ENCODE results near the gene PRKCSH. TPM values are rescaled to one million over a fixed set of nuclear protein-coding genes. Genes with fewer than 3 reads are reported as not detected.

Gene PRKCSH
- total RNA-seq, 1 experiment from 2014 or later, result 399 TPM

DNA sequence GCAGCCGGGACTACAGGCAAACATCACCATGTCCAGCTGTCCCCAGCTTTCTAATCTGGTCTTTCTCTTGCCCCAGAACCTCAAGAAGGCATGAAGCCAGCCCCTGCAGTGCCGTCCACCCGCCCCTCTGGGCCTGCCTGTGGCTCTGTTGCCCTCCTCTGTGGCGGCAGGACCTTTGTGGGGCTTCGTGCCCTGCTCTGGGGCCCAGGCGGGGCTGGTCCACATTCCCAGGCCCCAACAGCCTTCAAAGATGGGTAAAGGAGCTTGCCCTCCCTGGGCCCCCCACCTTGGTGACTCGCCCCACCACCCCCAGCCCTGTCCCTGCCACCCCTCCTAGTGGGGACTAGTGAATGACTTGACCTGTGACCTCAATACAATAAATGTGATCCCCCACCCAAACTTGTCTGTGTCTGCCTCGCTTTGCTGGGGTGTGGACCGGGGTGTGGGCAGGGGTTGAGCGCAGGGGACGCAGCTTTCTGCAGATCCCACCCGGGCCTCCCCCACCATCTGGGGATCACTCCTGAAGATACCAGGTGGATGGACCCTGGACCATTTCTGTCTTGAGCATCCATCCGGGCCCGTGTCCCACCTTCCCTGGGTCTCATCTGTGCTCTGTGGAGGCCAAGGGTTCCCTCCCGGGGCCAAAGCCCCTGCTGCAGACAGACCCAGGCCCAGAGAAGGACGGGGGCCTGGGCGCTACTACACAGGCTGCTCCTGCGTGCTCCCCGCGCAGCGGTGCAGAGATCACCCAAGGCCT, 15.3 kb downstream of the PRKCSH start:
- ATAC-seq (no peak), DNase-seq (ENCODE audit: low read depth, low spot score) (no peak)
- Histone ChIP-seq H3K27me3 (ENCODE audit: control insufficient read depth, insufficient read depth, low read length) (no peaks in the 10 kb centered on the region), H3K4me3 (ENCODE audit: low read depth in 2 of 2, low read length in 2 of 2) (no peak overlapping the region), H3K4me1 (ENCODE audit: control insufficient read depth, insufficient read depth, low read length) (no peaks in the 10 kb centered on the region), H3K9me3 (ENCODE audit: control insufficient read depth, insufficient read depth, low read depth, low read length) (no peaks in the 10 kb centered on the region), H3K27ac (ENCODE audit: low read length) (no peak overlapping the region), H3K36me3 (ENCODE audit: control insufficient read depth, insufficient read depth, low read length) (no peaks in the 10 kb centered on the region; the same call in 1 of the 2 replicates)
- TF ChIP-seq POLR2AphosphoS5 (IDR thresholded peaks at IDR 0.05; ENCODE audit: low read depth, low read length), result no peak
- no peak for TF ChIP-seq TCF7L2 (IDR thresholded peaks at IDR 0.05; ENCODE audit: low read depth, low read length)
- in situ Hi-C loops (cut with HindIII; ENCODE audit: low pct_unique_long_range_greater_than_20kb, low sequenced_read_pairs) (no loop called here), intact Hi-C loops (cut with micrococcal nuclease; ENCODE audit: unreplicated experiment) (no loop called here)
- ChIA-PET POLR2A (no interaction called here), CTCF (interaction anchor here (0.6 to 1.1 kb wide), 2 partner anchors 70 to 104 kb away, joined by 3 to 4 read pairs; partner anchors contain the start of gene CCDC159)
- no TSS peak for BruUV-seq (replicated peaks)

DNA sequence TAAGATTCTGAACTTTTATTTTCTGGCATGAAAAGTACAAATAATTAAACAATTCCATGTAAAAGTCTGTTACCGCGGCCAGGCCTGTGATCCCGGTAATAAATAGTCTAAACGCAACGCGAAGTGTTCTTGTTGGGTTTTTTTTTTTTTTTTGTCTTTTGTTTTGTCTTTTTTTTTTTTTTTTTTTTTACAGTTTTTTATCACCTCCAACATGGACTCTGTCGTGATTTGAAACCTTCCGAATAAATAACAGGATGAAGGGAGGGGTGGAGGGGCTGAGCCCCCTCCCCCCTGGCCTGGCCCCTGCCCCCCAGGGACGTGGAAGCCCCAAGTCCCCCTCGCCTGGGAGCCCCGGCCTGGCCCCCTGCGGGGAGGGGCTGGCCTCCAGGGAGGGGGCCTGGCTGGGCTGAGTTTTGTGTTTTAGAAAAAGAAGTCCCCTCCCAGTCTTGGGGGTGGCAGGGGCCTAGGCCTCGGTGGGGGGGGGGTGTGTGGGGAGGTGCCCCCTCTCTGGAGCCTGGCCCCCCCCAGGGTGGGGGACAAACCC, 16.0 kb downstream of the PRKCSH start:
- H3K36me3 ChIP-seq (ENCODE audit: control insufficient read depth, insufficient read depth, low read length), result no peaks in the 10 kb centered on the region; the same call in 1 of the 2 replicates
- POLR2A ChIA-PET, result no interaction called here
- DNase-seq (ENCODE audit: low read depth, low spot score) (no peak), ATAC-seq (no peak)
- intact Hi-C loops (cut with micrococcal nuclease; ENCODE audit: unreplicated experiment) (no loop called here), in situ Hi-C loops (cut with HindIII; ENCODE audit: low pct_unique_long_range_greater_than_20kb, low sequenced_read_pairs) (no loop called here)
- no peaks in the 10 kb centered on the region for H3K9me3 ChIP-seq (ENCODE audit: control insufficient read depth, insufficient read depth, low read depth, low read length)
- H3K27me3 ChIP-seq (ENCODE audit: control insufficient read depth, insufficient read depth, low read length), result no peaks in the 10 kb centered on the region
- TF ChIP-seq POLR2AphosphoS5 (IDR thresholded peaks at IDR 0.05; ENCODE audit: low read depth, low read length), result no peak
- TF ChIP-seq TCF7L2 (IDR thresholded peaks at IDR 0.05; ENCODE audit: low read depth, low read length), result no peak
- TF ChIP-seq, protein P1, sequence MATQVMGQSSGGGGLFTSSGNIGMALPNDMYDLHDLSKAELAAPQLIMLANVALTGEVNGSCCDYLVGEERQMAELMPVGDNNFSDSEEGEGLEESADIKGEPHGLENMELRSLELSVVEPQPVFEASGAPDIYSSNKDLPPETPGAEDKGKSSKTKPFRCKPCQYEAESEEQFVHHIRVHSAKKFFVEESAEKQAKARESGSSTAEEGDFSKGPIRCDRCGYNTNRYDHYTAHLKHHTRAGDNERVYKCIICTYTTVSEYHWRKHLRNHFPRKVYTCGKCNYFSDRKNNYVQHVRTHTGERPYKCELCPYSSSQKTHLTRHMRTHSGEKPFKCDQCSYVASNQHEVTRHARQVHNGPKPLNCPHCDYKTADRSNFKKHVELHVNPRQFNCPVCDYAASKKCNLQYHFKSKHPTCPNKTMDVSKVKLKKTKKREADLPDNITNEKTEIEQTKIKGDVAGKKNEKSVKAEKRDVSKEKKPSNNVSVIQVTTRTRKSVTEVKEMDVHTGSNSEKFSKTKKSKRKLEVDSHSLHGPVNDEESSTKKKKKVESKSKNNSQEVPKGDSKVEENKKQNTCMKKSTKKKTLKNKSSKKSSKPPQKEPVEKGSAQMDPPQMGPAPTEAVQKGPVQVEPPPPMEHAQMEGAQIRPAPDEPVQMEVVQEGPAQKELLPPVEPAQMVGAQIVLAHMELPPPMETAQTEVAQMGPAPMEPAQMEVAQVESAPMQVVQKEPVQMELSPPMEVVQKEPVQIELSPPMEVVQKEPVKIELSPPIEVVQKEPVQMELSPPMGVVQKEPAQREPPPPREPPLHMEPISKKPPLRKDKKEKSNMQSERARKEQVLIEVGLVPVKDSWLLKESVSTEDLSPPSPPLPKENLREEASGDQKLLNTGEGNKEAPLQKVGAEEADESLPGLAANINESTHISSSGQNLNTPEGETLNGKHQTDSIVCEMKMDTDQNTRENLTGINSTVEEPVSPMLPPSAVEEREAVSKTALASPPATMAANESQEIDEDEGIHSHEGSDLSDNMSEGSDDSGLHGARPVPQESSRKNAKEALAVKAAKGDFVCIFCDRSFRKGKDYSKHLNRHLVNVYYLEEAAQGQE (IDR thresholded peaks at IDR 0.05; ENCODE audit: insufficient read depth in 1 of 2, low read depth in 2 of 2, low read length in 1 of 2), result no peak
- TF ChIP-seq SIN3A (IDR thresholded peaks at IDR 0.05; ENCODE audit: borderline replicate concordance, insufficient read depth, low read depth, low read length), result no peak
- no peak overlapping the region for H3K27ac ChIP-seq (ENCODE audit: low read length)
- no TSS peak for BruUV-seq (replicated peaks)
- CTCF ChIA-PET, result interaction anchor here (0.6 to 1.1 kb wide), 2 partner anchors 70 to 105 kb away, joined by 3 to 4 read pairs; partner anchors contain the start of gene CCDC159
- H3K4me1 ChIP-seq (ENCODE audit: control insufficient read depth, insufficient read depth, low read length), result no peaks in the 10 kb centered on the region
- H3K4me3 ChIP-seq (ENCODE audit: low read depth in 2 of 2, low read length in 2 of 2), result no peak overlapping the region

DNA sequence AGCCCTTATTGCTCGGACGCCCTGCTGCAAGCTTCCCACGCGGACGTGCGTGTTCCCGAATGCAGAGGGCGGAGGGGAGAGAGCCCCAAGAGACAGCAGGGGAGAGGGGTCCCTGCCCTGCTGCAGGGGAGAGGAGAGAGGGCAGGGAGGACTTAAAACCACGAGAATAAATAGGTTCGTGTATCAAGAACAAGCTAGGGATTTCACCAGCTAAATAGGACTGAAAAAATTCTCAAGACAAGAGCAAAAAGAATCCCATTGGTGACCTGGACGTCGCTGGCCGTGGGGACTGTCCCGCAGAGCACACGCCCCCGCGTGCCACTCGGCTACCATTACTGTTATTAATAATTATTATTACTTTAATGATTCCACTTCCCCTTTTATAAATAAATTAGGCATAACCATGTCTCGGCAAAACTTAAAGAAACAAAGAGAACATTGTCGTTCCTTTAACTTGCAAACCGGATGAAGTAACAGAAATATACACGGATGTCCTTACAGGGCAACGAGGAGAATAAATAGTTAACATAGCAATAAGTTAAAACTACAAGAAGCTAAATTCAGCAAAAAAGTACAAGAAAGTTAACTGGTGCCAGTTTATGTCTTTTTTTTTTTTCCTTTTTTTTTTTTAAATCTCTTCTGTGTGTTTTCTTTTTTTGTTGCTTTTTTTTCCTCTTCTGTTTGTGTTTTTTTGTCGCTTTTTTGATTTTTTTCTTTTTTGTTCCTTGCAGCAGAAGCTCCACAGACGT, 16.6 kb downstream of the PRKCSH start:
- ATAC-seq (no peak), DNase-seq (ENCODE audit: low read depth, low spot score) (no peak)
- TF ChIP-seq POLR2AphosphoS5 (IDR thresholded peaks at IDR 0.05; ENCODE audit: low read depth, low read length) (no peak), TCF7L2 (IDR thresholded peaks at IDR 0.05; ENCODE audit: low read depth, low read length) (no peak), SIN3A (IDR thresholded peaks at IDR 0.05; ENCODE audit: borderline replicate concordance, insufficient read depth, low read depth, low read length) (no peak)
- TF ChIP-seq, protein P1 (IDR thresholded peaks at IDR 0.05; ENCODE audit: insufficient read depth in 1 of 2, low read depth in 2 of 2, low read length in 1 of 2), result no peak
- TF ChIP-seq, protein P2, sequence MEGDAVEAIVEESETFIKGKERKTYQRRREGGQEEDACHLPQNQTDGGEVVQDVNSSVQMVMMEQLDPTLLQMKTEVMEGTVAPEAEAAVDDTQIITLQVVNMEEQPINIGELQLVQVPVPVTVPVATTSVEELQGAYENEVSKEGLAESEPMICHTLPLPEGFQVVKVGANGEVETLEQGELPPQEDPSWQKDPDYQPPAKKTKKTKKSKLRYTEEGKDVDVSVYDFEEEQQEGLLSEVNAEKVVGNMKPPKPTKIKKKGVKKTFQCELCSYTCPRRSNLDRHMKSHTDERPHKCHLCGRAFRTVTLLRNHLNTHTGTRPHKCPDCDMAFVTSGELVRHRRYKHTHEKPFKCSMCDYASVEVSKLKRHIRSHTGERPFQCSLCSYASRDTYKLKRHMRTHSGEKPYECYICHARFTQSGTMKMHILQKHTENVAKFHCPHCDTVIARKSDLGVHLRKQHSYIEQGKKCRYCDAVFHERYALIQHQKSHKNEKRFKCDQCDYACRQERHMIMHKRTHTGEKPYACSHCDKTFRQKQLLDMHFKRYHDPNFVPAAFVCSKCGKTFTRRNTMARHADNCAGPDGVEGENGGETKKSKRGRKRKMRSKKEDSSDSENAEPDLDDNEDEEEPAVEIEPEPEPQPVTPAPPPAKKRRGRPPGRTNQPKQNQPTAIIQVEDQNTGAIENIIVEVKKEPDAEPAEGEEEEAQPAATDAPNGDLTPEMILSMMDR (IDR thresholded peaks at IDR 0.05), result no peak
- Histone ChIP-seq H3K27ac (ENCODE audit: low read length) (no peak overlapping the region), H3K4me1 (ENCODE audit: control insufficient read depth, insufficient read depth, low read length) (no peaks in the 10 kb centered on the region), H3K4me3 (ENCODE audit: low read depth in 2 of 2, low read length in 2 of 2) (no peak overlapping the region), H3K9me3 (ENCODE audit: control insufficient read depth, insufficient read depth, low read depth, low read length) (no peaks in the 10 kb centered on the region), H3K36me3 (ENCODE audit: control insufficient read depth, insufficient read depth, low read length) (no peaks in the 10 kb centered on the region; the same call in 1 of the 2 replicates), H3K27me3 (ENCODE audit: control insufficient read depth, insufficient read depth, low read length) (no peaks in the 10 kb centered on the region)
- no TSS peak for BruUV-seq (replicated peaks)
- in situ Hi-C loops (cut with HindIII; ENCODE audit: low pct_unique_long_range_greater_than_20kb, low sequenced_read_pairs) (no loop called here), intact Hi-C loops (cut with micrococcal nuclease; ENCODE audit: unreplicated experiment) (no loop called here)
- ChIA-PET POLR2A (no interaction called here), CTCF (interaction anchor here (1.0 kb wide), 1 partner anchor 17 kb away, joined by 3 read pairs; the partner anchor contains the start of genes ODAD3 and PRKCSH)

Data from Panc1 (cell line).